RWPE2 (cell line): ENCODE results near the gene ABHD2.

Experiments used
- ATAC-seq: fragments of 200-7000 bp; cut with Tn5 transposase; 3 replicates; pipeline ENCODE4 v1.9.1; 2021; ENCODE audit warnings: low read depth
- DNase-seq: peaks from one replicate; pipeline ENCODE4 v3.0.0-alpha.2; 2020; ENCODE audit warnings: low spot score
- H3K27ac ChIP-seq: fragments of 450-650 bp; 2 replicates; pipeline ENCODE4 v1.5.1; 2017; ENCODE audit warnings: mild to moderate bottlenecking; ENCODE audit not compliant: poor library complexity, severe bottlenecking
- H3K27me3 ChIP-seq: fragments of 250-450 bp; sonication (Bioruptor Pico); 2 replicates; pipeline ENCODE4 v1.5.1; 2021; ENCODE audit warnings: mild to moderate bottlenecking, moderate library complexity; ENCODE audit not compliant: insufficient read depth, poor library complexity, severe bottlenecking
- H3K36me3 ChIP-seq: fragments of 250-450 bp; sonication (Bioruptor Pico); 2 replicates; pipeline ENCODE4 v1.5.1; 2020; ENCODE audit warnings: low read depth, mild to moderate bottlenecking, moderate library complexity
- H3K4me1 ChIP-seq: fragments of 250-450 bp; sonication (Bioruptor Pico); 2 replicates; pipeline ENCODE4 v1.5.1; 2021; ENCODE audit warnings: mild to moderate bottlenecking, moderate library complexity; ENCODE audit not compliant: insufficient read depth, poor library complexity, severe bottlenecking
- H3K4me3 ChIP-seq: fragments of 250-450 bp; sonication (Bioruptor Pico); 2 replicates; pipeline ENCODE4 v1.5.1; 2021; ENCODE audit warnings: mild to moderate bottlenecking, moderate library complexity; ENCODE audit not compliant: severe bottlenecking
- H3K9me3 ChIP-seq: fragments of 250-450 bp; sonication (Bioruptor Pico); 2 replicates; pipeline ENCODE4 v1.5.1; 2021; ENCODE audit warnings: mild to moderate bottlenecking, moderate library complexity; ENCODE audit not compliant: severe bottlenecking
- TF ChIP-seq, protein P1 (sequence below): fragments of 450-650 bp; IDR thresholded peaks from one replicate; pipeline ENCODE4 v1.5.1; 2017; ENCODE audit warnings: mild to moderate bottlenecking, moderate library complexity; ENCODE audit not compliant: poor library complexity, severe bottlenecking

The ABHD2 gene

DNA sequence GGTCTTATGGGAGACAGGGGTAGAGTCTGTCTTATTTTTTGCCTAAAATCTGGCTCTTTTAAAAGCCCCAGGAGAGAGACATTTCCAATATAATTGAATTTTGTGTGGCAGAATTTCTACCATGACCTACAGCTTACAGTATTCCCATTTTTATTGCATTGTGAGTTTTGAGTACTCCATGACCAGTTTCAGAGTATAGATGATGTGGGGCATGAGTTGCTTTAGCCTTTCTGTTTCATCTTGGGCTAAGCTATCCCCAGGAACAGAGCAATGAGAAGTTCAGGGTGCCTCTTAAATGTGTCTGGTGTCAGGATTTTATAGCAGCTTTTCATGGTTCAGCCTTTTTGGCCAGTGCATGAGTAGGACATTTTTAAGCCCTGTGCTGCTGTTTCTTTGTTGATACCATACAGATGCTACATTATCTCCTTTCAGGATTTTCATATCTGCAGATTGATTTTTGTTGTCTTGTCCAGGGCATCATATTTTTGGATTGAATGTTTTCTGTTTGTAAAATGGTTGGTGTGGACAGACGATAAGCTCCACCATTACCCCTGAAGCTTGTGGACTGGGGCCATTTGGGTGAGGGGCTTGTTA, 3.5 kb downstream of the ABHD2 start:
- H3K27ac ChIP-seq: peak overlapping the region; percentile 91

DNA sequence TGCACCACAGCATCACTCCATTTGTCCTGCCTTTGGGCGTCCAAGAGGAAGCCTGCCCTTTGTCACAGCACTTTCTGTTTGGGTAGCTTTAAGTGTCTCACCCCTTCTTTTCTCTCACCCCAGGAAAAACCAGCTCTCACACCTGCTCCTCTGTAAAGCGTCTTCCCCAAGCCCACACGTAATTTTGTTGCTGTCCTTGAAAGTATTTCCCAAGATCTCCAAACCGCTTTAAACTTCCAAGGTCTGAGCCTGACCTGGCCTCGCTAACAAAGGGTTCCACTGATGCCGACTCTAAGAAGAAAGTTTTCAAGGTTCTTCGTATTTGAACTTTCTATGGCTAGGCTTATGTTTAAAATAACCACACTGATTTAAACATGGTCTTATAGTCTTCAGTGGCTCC, 5.3 kb downstream of the ABHD2 start:
- no peak for DNase-seq
- TF ChIP-seq, protein P1, sequence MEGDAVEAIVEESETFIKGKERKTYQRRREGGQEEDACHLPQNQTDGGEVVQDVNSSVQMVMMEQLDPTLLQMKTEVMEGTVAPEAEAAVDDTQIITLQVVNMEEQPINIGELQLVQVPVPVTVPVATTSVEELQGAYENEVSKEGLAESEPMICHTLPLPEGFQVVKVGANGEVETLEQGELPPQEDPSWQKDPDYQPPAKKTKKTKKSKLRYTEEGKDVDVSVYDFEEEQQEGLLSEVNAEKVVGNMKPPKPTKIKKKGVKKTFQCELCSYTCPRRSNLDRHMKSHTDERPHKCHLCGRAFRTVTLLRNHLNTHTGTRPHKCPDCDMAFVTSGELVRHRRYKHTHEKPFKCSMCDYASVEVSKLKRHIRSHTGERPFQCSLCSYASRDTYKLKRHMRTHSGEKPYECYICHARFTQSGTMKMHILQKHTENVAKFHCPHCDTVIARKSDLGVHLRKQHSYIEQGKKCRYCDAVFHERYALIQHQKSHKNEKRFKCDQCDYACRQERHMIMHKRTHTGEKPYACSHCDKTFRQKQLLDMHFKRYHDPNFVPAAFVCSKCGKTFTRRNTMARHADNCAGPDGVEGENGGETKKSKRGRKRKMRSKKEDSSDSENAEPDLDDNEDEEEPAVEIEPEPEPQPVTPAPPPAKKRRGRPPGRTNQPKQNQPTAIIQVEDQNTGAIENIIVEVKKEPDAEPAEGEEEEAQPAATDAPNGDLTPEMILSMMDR: no peak
- Histone ChIP-seq H3K9me3 (no peaks in the 10 kb centered on the region), H3K27me3 (no peaks in the 10 kb centered on the region), H3K4me3 (no peak overlapping the region), H3K27ac (no peak overlapping the region), H3K36me3 (peaks cover 31% of the 10 kb centered on the region), H3K4me1 (peaks cover 40% of the 10 kb centered on the region)
- ATAC-seq: no peak

More for the DNA sequence above, 3.5 kb downstream of the ABHD2 start:
- TF ChIP-seq, protein P1: no peak
- DNase-seq: no peak
- Histone ChIP-seq H3K27me3 (no peaks in the 10 kb centered on the region), H3K9me3 (no peaks in the 10 kb centered on the region), H3K36me3 (peaks cover 31% of the 10 kb centered on the region), H3K4me3 (no peak overlapping the region), H3K4me1 (peaks cover 32% of the 10 kb centered on the region)
- no peak for ATAC-seq

DNA sequence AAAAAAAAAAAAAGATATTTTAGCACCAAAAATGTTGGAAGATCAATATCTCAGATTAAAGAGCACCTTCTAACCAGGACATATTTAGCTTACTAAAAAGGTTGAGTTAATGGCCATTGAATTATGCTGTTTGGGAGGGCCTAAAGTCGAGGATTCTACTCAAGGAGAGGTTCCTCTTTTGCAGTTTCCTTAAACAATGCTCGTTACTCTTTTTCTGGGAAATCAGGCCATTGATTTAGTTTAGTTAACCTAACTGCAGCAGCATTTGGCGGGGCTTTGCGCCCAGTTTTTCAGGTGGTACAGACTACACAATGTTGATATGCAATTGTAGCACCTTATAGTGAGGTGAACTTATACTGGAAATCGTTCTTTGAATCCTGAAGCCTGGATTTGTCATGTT, 6.8 kb downstream of the ABHD2 start:
- no peak overlapping the region for H3K27ac ChIP-seq

DNA sequence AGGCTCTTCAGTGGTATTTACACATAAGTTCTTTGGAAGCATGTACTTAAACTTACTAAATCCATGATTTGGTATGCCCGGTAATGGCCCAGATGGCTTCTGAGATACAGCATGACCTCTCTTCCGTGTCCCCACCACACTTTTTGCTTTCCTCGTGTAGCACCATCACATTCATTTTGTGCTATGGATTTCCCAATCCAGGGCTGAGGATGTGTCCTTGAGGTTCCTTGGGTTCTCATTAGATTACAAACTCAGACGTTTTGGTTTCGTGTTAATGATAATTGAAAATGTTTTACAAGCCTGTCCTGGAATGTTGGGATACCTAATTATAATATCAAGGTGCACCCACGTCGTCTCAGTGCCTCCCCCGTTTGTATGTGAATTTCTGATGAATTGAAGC, 7.3 kb downstream of the ABHD2 start:
- Histone ChIP-seq H3K27me3 (no peaks in the 10 kb centered on the region), H3K27ac (no peak overlapping the region), H3K9me3 (no peaks in the 10 kb centered on the region), H3K4me1 (peaks cover 42% of the 10 kb centered on the region), H3K36me3 (peaks cover 39% of the 10 kb centered on the region), H3K4me3 (no peak overlapping the region)
- DNase-seq (no peak), ATAC-seq (no peak)
- TF ChIP-seq, protein P1: no peak

More for the DNA sequence above, 6.8 kb downstream of the ABHD2 start:
- TF ChIP-seq, protein P1: no peak
- DNase-seq: no peak
- Histone ChIP-seq H3K4me3 (no peak overlapping the region), H3K9me3 (no peaks in the 10 kb centered on the region), H3K4me1 (peaks cover 41% of the 10 kb centered on the region), H3K36me3 (peaks cover 39% of the 10 kb centered on the region), H3K27me3 (no peaks in the 10 kb centered on the region)
- no peak for ATAC-seq

DNA sequence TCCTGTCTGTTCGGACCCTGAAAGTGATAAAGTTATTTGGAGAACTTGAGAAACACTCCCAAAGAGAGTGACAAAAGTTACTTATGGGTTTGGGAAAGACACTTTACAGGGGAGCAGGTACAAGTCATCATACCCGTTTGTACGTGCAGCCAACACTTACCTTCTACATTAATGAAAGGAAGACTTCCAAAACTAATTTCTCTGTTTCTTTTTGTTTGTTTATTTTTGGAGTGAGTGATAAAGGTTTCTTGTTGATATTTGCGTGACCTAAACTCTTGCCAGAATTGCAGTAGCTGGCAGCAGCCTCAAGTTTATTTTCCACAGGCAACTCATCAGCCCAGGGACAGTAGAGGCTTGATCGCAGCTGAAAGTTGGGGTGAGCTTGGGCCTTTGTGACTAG, 8.4 kb downstream of the ABHD2 start:
- Histone ChIP-seq H3K4me3 (no peak overlapping the region), H3K9me3 (no peaks in the 10 kb centered on the region), H3K36me3 (peaks cover 31% of the 10 kb centered on the region), H3K27ac (no peak overlapping the region), H3K27me3 (no peaks in the 10 kb centered on the region), H3K4me1 (peaks cover 42% of the 10 kb centered on the region)
- ATAC-seq (no peak), DNase-seq (no peak)
- TF ChIP-seq, protein P1: no peak
